Ishikawa (cell line): ENCODE measurements around the gene APBA2.

Experiments used
- CEBPB ChIP-seq: IDR thresholded peaks from 2 replicates; pipeline ENCODE4 v1.6.1; 2012
- TAF1 ChIP-seq: IDR thresholded peaks from 2 replicates; pipeline ENCODE4 v1.6.1; 2012; ENCODE audit warnings: low read depth, mild to moderate bottlenecking

- TF ChIP-seq TAF1, result no peak
- no peak for TF ChIP-seq CEBPB
Measured at GRCh38 chr15:29021857-29022256, 136.1 kb downstream of the APBA2 start.
